GM23338 (cell line): ENCODE data around the gene AFP. TPM values are rescaled to one million over a fixed set of nuclear protein-coding genes. Genes with fewer than 3 reads are reported as not detected.

Source experiments
- ATAC-seq: fragments of 200-7000 bp; cut with Tn5 transposase; 3 replicates; pipeline ENCODE4 v1.9.1; 2020
- DNase-seq: peaks from one replicate; pipeline ENCODE4 v3.0.0-alpha.2; 2015; ENCODE audit warnings: low spot score
- H2AFZ ChIP-seq: fragments of 200-600 bp; sonication (generic); 2 replicates; pipeline ENCODE4 v1.8.0; 2016; ENCODE audit warnings: antibody characterized with exemption, mild to moderate bottlenecking, moderate library complexity
- H3F3A ChIP-seq: fragments of 200-600 bp; sonication (generic); replicated peaks from 2 replicates; pipeline ENCODE4 v1.8.0; 2017; ENCODE audit warnings: antibody characterized with exemption, mixed run types, low read depth
- H3K27ac ChIP-seq: fragments of 200-600 bp; sonication (generic); 2 replicates; pipeline ENCODE4 v1.6.1; 2016; ENCODE audit warnings: low read depth
- H3K27me3 ChIP-seq: fragments of 200-600 bp; sonication (generic); 2 replicates; pipeline ENCODE4 v1.8.0; 2016; ENCODE audit warnings: mild to moderate bottlenecking, mixed run types, moderate library complexity; ENCODE audit not compliant: insufficient read depth
- H3K36me3 ChIP-seq: fragments of 200-600 bp; sonication (generic); 2 replicates; pipeline ENCODE4 v1.8.0; 2016; ENCODE audit warnings: mild to moderate bottlenecking; ENCODE audit not compliant: insufficient read depth
- H3K4me1 ChIP-seq: fragments of 200-600 bp; sonication (generic); 2 replicates; pipeline ENCODE4 v1.8.0; 2016; ENCODE audit warnings: mild to moderate bottlenecking, moderate library complexity; ENCODE audit not compliant: insufficient read depth
- H3K4me2 ChIP-seq: fragments of 200-600 bp; sonication (generic); 2 replicates; pipeline ENCODE4 v1.7.1; 2017; ENCODE audit warnings: mixed run types
- H3K4me3 ChIP-seq: fragments of 200-600 bp; sonication (generic); 2 replicates; pipeline ENCODE4 v1.6.1; 2016; ENCODE audit warnings: mixed run types
- H3K79me2 ChIP-seq: fragments of 200-600 bp; sonication (generic); replicated peaks from 2 replicates; pipeline ENCODE4 v1.8.0; 2017; ENCODE audit warnings: mild to moderate bottlenecking; ENCODE audit not compliant: insufficient read depth
- H3K9me2 ChIP-seq: fragments of 200-600 bp; sonication (generic); 2 replicates; pipeline ENCODE4 v1.8.0; 2017; ENCODE audit not compliant: insufficient read depth
- H4K20me1 ChIP-seq: fragments of 200-600 bp; sonication (generic); replicated peaks from 2 replicates; pipeline ENCODE4 v1.8.0; 2017; ENCODE audit warnings: mild to moderate bottlenecking; ENCODE audit not compliant: insufficient read depth
- H3K27ac Mint-ChIP-seq: 2 replicates; pipeline ENCODE4 v1.8.0; 2020; ENCODE audit warnings: inconsistent platforms, mild to moderate bottlenecking, moderate library complexity, mixed read lengths
- H3K27me3 Mint-ChIP-seq: 3 replicates; pipeline ENCODE4 v1.8.0; 2022; ENCODE audit warnings: low read depth, mild to moderate bottlenecking, moderate library complexity, mixed read lengths, inconsistent platforms; ENCODE audit not compliant: insufficient read depth, poor library complexity
- H3K36me3 Mint-ChIP-seq: 3 replicates; pipeline ENCODE4 v1.8.0; 2021; ENCODE audit warnings: low read depth, mild to moderate bottlenecking, inconsistent platforms, moderate library complexity, mixed read lengths
- H3K4me1 Mint-ChIP-seq: 3 replicates; pipeline ENCODE4 v1.8.0; 2020; ENCODE audit warnings: mild to moderate bottlenecking, inconsistent platforms, mixed read lengths
- H3K4me3 Mint-ChIP-seq: 3 replicates; pipeline ENCODE4 v1.8.0; 2021; ENCODE audit warnings: moderate library complexity, mild to moderate bottlenecking, inconsistent platforms, mixed read lengths
- H3K9me3 Mint-ChIP-seq: 3 replicates; pipeline ENCODE4 v1.8.0; 2020; ENCODE audit warnings: moderate library complexity, mild to moderate bottlenecking, inconsistent platforms, mixed read lengths
- CREB1 ChIP-seq: fragments of 250-450 bp; sonication (Bioruptor Pico); IDR thresholded peaks from 2 replicates; pipeline ENCODE4 v1.5.0; 2020; ENCODE audit warnings: low read depth, mild to moderate bottlenecking, moderate library complexity
- EZH2 ChIP-seq: fragments of 200-600 bp; sonication (generic); IDR thresholded peaks from one replicate; pipeline ENCODE4 v1.8.0; 2017; ENCODE audit warnings: antibody characterized with exemption, mild to moderate bottlenecking, low read depth; ENCODE audit not compliant: unreplicated experiment
- EZH2phosphoT487 ChIP-seq: fragments of 200-600 bp; sonication (generic); IDR thresholded peaks from one replicate; pipeline ENCODE4 v1.8.1; 2018; ENCODE audit warnings: antibody characterized with exemption; ENCODE audit not compliant: unreplicated experiment
- JUNB ChIP-seq: IDR thresholded peaks from one replicate; pipeline ENCODE4 v1.6.1; 2016; ENCODE audit warnings: antibody characterized with exemption; ENCODE audit not compliant: unreplicated experiment
- NANOG ChIP-seq: IDR thresholded peaks from 2 replicates; pipeline ENCODE4 v1.6.1; 2016; ENCODE audit warnings: antibody characterized with exemption, borderline replicate concordance
- STAT1 ChIP-seq: IDR thresholded peaks from one replicate; pipeline ENCODE4 v1.6.1; 2016; ENCODE audit warnings: antibody characterized with exemption; ENCODE audit not compliant: unreplicated experiment
- ZNF114 ChIP-seq: fragments of 250-450 bp; sonication (Bioruptor Pico); IDR thresholded peaks from 2 replicates; pipeline ENCODE4 v1.5.0; 2020; ENCODE audit warnings: mild to moderate bottlenecking, moderate library complexity
- ZNF331 ChIP-seq: fragments of 250-450 bp; sonication (Bioruptor Pico); IDR thresholded peaks from 2 replicates; pipeline ENCODE4 v1.5.0; 2020; ENCODE audit warnings: low read depth, mild to moderate bottlenecking, moderate library complexity
- polyA plus RNA-seq: library from polyadenylated mRNA; unstranded; fragments of >200 nt; fragmentation: Nextera tagmentation; extraction: Ambion mirVana; gene quantifications from 2 replicates; pipeline ENCODE4 v1.2.1, GENCODE V29; 2016
- total RNA-seq: library from RNA; depleted of rRNA; stranded (reverse); fragments of >200 nt; shearing (Covaris generic); gene quantifications from 2 replicates; pipeline ENCODE4 v1.2.3, GENCODE V29; 2014
- TF ChIP-seq, protein P1 (sequence below): fragments of 250-450 bp; sonication (Bioruptor Pico); IDR thresholded peaks from 2 replicates; pipeline ENCODE4 v1.5.0; 2020; ENCODE audit warnings: mild to moderate bottlenecking, moderate library complexity
- TF ChIP-seq, protein P2 (sequence below): IDR thresholded peaks from 2 replicates; pipeline ENCODE4 v1.6.1; 2016; ENCODE audit warnings: antibody characterized with exemption

The AFP gene
- total and polyA plus RNA-seq, 2 experiments from 2014 or later = 4.0 to 17.3 TPM

DNA sequence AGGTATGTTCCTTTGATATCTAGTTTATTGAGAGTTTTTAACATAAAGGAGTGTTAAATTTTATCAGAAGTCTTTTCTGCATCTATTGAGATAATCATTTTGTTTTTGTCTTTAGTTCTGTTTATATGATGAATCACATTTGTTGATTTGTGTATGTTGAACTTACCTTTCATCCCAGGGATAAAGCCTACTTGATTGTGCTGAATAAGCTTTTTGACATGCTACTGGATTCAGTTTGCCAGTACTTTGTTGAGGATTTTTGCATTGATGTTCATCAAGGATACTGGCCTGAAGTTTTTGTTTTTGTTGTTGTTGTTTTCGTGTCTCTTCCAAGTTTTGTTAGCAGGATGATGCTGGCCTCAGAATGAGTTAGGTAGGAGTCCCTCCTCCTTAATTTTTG is 34.7 kb downstream of the AFP start (continued):
- no peak for TF ChIP-seq ZNF114 (CRISPR knock-in tag)
- TF ChIP-seq ZNF331 (CRISPR knock-in tag) = no peak
- no peak for TF ChIP-seq CREB1 (CRISPR knock-in tag)
- TF ChIP-seq, protein P1, sequence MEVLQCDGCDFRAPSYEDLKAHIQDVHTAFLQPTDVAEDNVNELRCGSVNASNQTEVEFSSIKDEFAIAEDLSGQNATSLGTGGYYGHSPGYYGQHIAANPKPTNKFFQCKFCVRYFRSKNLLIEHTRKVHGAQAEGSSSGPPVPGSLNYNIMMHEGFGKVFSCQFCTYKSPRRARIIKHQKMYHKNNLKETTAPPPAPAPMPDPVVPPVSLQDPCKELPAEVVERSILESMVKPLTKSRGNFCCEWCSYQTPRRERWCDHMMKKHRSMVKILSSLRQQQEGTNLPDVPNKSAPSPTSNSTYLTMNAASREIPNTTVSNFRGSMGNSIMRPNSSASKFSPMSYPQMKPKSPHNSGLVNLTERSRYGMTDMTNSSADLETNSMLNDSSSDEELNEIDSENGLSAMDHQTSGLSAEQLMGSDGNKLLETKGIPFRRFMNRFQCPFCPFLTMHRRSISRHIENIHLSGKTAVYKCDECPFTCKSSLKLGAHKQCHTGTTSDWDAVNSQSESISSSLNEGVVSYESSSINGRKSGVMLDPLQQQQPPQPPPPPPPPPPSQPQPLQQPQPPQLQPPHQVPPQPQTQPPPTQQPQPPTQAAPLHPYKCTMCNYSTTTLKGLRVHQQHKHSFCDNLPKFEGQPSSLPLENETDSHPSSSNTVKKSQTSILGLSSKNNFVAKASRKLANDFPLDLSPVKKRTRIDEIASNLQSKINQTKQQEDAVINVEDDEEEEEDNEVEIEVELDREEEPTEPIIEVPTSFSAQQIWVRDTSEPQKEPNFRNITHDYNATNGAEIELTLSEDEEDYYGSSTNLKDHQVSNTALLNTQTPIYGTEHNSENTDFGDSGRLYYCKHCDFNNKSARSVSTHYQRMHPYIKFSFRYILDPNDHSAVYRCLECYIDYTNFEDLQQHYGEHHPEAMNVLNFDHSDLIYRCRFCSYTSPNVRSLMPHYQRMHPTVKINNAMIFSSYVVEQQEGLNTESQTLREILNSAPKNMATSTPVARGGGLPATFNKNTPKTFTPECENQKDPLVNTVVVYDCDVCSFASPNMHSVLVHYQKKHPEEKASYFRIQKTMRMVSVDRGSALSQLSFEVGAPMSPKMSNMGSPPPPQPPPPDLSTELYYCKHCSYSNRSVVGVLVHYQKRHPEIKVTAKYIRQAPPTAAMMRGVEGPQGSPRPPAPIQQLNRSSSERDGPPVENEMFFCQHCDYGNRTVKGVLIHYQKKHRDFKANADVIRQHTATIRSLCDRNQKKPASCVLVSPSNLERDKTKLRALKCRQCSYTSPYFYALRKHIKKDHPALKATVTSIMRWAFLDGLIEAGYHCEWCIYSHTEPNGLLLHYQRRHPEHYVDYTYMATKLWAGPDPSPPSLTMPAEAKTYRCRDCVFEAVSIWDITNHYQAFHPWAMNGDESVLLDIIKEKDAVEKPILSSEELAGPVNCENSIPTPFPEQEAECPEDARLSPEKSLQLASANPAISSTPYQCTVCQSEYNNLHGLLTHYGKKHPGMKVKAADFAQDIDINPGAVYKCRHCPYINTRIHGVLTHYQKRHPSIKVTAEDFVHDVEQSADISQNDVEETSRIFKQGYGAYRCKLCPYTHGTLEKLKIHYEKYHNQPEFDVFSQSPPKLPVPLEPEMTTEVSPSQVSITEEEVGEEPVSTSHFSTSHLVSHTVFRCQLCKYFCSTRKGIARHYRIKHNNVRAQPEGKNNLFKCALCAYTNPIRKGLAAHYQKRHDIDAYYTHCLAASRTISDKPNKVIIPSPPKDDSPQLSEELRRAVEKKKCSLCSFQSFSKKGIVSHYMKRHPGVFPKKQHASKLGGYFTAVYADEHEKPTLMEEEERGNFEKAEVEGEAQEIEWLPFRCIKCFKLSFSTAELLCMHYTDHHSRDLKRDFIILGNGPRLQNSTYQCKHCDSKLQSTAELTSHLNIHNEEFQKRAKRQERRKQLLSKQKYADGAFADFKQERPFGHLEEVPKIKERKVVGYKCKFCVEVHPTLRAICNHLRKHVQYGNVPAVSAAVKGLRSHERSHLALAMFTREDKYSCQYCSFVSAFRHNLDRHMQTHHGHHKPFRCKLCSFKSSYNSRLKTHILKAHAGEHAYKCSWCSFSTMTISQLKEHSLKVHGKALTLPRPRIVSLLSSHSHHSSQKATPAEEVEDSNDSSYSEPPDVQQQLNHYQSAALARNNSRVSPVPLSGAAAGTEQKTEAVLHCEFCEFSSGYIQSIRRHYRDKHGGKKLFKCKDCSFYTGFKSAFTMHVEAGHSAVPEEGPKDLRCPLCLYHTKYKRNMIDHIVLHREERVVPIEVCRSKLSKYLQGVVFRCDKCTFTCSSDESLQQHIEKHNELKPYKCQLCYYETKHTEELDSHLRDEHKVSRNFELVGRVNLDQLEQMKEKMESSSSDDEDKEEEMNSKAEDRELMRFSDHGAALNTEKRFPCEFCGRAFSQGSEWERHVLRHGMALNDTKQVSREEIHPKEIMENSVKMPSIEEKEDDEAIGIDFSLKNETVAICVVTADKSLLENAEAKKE (CRISPR knock-in tag) = no peak
- no peak for TF ChIP-seq STAT1
- TF ChIP-seq NANOG = no peak
- TF ChIP-seq EZH2phosphoT487 = no peak

DNA sequence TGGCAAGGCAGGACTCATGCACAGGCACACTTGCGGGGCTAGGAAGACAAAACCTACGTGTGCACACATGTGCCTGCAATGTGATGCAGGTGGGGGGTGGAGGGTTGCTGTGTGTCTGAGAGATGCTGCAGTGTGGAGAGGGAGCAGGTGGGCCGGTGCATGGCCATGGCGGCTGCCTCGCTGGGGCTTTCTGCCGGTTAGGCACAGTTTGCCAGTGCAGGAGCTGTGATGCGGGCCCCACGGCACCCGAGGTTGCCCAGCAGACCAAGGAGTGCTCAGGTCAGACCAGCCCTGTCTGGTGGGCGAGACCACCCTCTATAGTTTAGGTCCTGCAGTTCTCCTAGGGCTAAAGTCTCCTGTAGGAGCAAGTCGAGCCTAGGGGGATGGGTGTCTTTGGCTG is 41.2 kb downstream of the AFP start:
- Histone ChIP-seq H3K27me3 (no peaks in the 10 kb centered on the region), H2AFZ (no peak overlapping the region), H4K20me1 (no peaks in the 10 kb centered on the region), H3F3A (no peaks in the 10 kb centered on the region), H3K27ac (no peak overlapping the region), H3K4me1 (no peaks in the 10 kb centered on the region), H3K36me3 (peaks cover 13% of the 10 kb centered on the region), H3K79me2 (no peaks in the 10 kb centered on the region), H3K4me2 (no peak overlapping the region), H3K4me3 (no peak overlapping the region), H3K9me2 (peaks cover 9% of the 10 kb centered on the region)
- Mint-ChIP-seq H3K27me3 (peaks cover 4% of the 10 kb centered on the region), H3K9me3 (peaks cover 42% of the 10 kb centered on the region), H3K36me3 (peaks cover 42% of the 10 kb centered on the region), H3K4me3 (no peak overlapping the region), H3K27ac (no peak overlapping the region), H3K4me1 (no peaks in the 10 kb centered on the region)
- ATAC-seq (no peak), DNase-seq (no peak)
- TF ChIP-seq NANOG = no peak
- TF ChIP-seq, protein P2, sequence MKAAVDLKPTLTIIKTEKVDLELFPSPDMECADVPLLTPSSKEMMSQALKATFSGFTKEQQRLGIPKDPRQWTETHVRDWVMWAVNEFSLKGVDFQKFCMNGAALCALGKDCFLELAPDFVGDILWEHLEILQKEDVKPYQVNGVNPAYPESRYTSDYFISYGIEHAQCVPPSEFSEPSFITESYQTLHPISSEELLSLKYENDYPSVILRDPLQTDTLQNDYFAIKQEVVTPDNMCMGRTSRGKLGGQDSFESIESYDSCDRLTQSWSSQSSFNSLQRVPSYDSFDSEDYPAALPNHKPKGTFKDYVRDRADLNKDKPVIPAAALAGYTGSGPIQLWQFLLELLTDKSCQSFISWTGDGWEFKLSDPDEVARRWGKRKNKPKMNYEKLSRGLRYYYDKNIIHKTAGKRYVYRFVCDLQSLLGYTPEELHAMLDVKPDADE = no peak
- no peak for TF ChIP-seq ZNF114 (CRISPR knock-in tag)
- TF ChIP-seq EZH2 = no peak
- no peak for TF ChIP-seq JUNB
- TF ChIP-seq CREB1 (CRISPR knock-in tag) = no peak
